DMS79 treated with DMSO at 0.1 percent for 48 hours (cell line): Measurements from ENCODE around the gene TRIM24.
"Not testable (repeated sequence)": the region's sequence is repeated elsewhere in the genome, so short reads cannot be mapped to it uniquely, and the experiment has no call there.

Source experiments
- DNase-seq: peaks from one replicate; lab custom pipeline; 2025; lab: John Stamatoyannopoulos, UW

Gene TRIM24

DNA sequence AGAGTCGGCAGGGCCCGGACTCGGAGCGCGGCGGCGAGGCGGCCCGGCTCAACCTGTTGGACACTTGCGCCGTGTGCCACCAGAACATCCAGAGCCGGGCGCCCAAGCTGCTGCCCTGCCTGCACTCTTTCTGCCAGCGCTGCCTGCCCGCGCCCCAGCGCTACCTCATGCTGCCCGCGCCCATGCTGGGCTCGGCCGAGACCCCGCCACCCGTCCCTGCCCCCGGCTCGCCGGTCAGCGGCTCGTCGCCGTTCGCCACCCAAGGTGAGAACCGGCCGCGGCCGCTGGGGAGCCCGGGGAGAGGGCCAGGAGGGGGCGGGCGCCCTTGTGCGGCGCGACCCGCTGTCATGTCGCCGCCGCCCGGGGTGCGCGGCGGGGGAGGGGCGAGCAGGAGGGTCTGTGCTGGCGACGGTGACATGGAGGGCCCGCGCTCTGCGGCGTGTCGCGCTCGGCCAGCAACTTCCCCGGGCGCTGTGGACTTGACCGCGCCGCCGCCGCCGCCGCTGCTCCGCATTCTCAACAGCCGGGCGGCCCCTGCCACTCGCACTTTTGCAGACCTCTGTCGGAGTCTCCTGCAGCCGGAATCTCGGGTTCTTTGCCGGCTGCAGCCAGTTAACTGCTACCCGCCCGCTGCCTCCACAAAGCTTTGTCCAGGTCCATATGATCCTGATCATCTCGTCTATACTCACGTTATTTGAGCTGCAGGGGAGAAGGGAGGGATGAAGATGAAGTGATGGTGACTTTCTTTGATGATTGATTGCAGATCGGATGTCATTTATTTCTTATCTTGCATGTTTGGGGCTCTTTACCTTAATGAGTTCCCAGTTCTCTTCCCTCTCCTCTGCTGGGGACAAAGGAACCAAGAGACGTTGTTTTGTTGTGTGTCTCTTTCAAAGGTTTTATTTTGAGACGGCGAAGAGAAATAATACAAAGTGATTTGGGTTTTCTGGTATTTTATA is 869 bp downstream of the TRIM24 start:
- DNase-seq = peak; percentile 35

DNA sequence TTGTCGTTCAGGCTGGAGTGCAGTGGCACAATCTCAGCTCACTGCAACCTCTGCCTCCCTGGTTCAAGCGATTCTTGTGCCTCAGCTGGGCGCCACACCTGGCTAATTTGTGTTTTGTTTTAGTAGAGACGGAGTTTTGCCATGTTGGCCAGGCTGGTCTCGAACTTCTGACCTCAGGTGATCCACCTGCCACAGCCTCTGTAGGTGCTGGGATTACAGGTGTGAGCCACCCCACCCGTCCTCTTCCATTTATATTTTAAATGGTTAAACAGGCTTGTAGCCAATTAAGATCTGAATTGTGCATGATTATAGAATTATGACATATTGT is 3.2 kb downstream of the TRIM24 start:
- not testable (repeated sequence) for DNase-seq

DNA sequence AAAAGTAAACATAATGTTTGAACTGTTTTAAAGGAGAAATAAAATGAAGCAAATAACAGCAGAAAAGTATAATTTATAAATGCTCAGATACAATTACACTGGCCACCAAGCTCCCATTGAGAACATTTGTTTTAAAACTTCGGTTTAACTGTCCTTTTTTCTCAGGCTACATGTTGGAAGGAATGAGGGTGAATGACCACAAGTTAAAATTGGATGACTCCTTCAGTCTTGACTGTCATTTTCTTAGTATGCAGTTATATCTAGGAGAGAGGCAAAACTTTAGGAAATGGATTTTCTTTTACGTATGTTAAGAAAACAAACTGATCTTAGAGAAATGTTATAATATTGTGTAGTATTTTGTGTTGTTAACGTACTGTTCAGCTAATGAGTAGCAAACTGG is 5.0 kb downstream of the TRIM24 start:
- no peak for DNase-seq

DNA sequence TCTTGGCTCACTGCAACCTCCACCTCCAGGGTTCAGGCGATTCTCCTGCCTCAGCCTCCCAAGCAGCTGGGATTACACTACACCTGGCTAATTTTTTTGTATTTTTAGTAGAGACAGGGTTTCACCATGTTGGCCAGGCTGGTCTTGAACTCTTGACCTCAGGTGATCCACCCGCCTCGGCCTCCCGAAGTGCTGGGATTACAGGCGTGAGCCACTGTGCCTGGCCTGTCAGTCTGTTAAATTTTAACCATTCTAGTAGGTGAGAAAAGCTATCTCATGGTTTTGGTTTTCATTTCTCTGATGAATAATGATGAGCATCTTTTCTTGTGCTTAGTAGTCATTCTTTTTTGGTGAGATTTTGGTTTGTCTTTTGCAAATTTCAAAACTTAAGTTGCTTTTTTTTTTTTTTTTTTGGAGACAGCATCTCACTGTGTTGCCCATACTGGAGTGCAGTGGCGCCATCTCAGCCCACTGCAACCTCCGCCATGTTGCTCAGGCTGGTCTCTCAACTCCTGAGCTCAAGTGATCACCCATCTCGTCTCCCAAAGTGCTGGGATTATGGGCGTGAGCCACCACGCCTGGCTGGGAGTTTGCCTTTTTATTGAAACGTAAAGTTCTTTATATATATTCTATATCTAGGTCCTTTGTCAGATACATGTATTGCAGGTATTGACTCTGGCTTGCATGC is 6.2 kb downstream of the TRIM24 start:
- DNase-seq = not testable (repeated sequence)

DNA sequence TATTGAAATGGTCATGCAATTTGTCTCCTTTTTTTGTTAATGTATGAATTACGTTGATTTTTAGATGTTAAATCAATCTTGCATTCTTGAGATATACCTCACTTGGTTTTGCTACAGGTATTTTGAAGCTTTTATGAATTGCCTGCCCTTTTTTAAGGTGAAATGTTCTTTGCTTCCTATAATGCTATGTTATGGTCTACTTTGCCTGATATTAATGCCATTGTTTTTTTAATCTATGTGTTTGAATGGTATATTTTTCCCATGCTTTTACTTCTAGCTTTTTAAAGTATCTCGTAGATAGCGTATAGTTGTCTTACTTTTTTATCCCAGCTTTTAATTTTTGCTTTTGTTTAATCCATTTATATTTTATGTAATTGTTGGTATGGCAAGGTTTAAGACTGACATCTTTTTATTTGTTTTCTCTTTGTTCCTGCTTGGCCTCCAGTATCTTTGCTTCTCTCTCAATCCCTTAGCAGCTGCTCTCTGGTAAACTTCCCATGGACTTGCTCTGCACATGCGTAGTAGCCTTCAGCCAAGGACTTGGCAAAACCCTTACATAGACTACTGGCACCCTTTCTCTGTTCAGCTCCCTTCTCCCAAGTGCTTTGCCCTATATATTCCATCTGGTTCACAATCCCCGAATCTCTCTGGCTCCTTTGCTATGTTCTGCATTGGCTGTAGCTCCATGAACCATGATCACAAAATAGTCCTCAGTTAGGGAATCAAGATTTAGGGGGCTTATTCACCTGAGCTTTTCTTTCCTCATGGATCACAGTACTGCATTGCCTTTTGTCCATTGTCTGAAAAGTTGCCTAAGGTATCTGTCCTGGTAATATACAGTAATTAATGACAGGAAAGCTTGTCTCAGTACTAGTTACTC is 8.4 kb downstream of the TRIM24 start:
- no peak for DNase-seq

DNA sequence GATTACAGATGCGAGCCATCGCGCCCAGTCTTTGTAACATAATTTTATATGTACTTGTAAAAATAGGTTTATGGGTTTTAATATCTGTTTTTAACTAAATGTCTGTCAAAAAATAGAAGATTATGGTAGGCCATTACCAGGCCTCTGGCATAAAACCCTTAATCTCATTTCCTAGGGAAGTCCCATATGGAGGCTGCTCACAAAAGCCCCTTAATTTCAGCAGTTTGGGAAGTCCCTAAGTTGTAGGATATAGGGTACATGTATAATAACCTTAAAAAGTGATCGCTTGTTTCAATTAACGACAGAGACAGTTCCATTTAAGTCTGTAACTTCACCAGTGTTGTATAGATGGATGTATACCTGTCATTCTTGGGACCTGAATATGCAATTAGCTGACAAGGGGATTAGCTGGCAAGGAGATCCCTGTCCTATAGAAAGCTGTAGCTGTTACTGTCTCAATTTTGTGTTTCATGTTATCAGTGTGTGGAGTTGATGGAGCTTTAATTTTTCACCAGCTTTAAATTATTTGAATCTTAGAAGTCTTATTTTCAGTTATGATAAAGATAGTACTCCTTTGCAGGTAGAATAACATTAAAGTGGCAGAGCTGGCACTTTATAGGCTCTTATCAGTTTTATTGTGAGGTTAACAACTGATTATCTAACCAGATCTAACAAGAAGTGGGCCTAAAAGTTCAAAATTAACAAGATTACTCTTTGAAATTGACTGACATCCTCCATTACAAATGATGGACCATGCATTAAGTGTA is 10.5 kb downstream of the TRIM24 start:
- DNase-seq = no peak

DNA sequence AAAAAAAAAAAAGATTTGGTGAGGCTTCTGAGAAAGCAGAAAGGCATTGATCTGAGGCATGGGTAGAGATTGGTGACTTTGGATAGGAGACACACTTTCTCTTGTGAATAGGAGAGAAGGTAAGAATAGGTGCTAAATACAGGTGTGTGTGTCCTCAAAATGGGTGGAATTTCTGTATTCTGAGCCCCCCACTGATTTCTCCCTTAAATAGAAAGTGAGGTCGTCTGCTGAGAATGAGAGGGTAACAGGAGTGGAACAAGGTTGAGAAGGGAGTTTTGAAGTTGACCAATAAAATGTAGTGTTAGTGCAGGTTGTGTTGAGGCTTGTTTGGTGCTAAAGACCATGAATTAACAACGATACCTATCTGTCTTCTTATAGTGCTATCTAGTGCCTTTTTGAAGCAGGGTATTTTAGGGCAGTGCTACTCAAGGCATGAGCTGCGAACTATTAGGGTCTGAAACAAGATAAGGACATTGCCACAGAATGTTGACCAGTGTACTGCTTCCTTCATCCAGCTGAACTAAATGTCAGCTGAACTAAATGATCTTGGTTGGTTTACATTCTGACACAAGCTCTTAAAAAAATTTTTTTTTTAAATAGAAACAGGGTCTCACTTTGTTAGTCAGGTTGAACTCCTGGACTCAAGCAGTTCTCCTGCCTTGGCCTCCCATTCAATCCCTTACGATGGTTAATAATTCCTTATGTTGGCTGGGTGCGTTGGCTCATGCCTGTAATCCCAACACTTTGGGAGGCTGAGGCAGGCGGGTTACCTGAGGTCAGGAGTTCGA is 12.4 kb downstream of the TRIM24 start:
- no peak for DNase-seq

DNA sequence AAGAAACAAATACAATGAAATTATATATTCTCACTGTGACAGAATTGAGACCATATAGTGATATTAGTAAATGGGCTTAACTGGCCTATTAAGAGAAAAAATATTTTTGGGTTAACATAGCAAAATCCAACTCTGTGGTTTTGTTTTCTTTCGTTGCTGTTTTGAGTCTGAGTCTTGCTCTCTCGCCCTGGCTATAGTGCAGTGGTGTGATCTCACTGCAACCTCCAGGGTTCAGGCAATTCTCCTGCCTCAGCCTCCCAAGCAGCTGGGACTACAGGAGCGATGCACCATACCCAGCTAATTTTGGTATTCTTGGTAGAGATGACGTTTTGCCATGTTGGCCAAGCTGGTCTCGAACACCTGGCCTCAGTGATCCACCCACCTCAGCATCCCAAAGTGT is 15.3 kb downstream of the TRIM24 start:
- DNase-seq = no peak

DNA sequence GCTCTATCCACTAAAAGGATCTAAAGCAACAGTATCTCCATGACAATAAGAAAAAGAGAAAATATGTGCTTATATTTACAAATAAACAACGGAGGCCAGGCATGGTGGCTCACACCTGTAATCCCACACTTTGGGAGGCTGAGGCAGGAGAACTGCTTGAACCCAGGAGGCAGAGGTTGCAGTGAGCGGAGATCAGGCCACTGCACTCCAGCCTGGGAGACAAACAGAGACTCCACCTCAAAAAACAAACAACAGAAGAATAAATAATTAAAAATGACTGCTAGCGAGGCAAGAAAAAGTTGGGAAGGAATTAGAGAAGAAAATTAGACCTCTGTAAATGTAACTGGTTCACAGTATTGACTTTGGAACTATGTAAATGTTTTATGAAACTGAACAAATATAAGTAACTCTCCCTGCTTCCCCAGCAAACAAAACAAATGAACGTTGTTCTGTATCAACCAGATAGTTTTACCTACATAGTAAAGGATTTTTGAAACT is 17.1 kb downstream of the TRIM24 start:
- DNase-seq = no peak

DNA sequence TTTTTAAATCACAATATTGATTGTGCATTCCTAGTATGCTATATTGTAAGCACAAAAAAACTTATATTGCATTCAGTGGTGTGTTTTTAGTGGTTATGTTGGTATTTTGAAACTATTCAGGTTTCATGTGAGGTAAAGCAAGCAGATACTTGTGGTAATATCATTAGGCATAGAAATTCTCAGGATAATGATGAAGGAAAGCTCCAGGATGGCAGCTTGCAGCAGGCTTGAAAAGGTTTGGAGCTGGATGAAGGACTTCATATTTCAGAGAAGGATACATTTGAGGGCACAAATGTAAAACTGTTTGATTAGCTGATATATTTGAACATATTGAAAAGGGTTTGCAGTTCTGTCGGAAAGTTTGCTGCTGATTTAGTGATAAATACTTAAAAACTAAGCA is 17.5 kb downstream of the TRIM24 start:
- no peak for DNase-seq

DNA sequence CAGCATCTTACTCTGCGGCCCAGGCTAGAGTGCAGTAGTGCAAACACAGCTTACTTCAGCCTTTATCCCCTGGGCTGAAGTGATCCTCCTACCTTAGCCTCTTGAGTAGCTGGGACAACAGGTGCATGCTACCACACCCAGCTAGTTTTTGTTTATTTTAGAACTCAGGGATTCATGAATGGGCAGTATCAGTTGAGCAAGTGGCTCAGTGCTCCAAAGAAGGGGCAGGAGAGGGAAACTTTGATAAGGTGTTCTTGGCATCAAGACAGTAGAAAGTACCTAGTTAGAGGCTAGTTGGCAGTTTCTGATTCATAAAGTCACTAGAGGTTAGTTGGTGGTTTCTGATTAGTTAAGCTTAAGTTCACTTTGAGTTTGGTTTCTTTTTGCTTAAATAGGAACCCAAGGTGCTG is 18.4 kb downstream of the TRIM24 start:
- DNase-seq = peak; percentile 89

DNA sequence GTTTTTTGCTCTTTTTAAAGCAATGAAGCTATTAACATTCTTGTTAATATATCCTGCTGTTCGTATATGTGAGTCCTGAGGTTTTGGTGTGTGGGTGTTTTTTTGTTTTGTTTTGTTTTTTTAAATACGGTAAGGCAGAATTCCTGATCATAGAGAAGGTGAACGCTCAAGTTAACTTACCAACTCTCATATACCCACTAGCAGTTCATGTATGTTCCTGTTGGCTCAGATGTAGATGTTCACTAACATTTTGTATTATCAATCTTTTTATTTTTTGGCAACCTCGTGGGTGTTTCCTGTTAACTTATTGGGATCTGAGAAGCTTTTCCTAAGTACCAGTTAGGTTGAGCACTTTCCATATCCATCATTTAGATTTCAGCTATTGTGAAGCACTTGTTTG is 20.5 kb downstream of the TRIM24 start:
- DNase-seq = no peak

DNA sequence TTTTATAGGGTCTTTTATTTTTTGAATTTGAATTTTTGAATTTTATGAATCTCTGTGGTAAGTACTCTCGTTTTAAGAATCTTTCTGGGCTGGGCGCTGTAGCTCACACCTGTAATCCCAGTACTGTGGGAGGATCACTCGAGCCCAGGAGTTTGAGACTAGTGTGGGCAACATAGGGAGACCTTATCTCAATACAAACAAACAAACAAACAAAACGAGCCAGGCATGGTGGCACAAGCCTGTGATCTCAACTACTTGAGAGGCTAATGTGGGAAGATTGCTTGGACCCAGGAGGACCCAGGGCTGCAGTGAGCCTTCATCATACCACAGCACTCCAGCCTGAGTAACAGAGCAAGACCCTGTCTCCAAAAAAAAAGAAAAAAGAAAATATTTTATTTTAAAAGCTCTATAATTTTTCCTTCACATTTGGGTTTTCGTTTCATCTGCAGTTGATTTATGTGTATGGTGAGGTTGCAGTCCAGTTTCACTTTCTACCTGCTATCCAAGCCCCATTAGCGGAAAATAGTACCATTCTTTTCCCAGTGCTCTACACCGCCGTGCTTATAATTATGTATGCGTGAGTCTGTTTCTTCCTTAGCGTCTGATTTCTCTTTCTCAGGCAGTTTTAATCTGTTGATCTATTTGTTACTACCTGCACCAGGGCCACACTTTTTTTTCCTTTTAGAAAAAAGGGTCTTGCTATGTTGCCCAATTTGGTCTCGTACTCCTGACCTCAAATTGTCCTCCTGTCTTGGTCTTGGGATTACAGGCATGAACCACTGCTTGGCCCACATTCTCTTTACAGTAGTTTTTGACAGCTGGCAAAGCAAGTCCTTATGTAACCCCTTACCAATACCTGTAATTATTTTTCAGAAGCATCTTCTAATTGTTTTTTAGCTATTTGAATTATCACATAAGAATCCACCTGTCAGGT is 21.7 kb downstream of the TRIM24 start:
- no peak for DNase-seq

DNA sequence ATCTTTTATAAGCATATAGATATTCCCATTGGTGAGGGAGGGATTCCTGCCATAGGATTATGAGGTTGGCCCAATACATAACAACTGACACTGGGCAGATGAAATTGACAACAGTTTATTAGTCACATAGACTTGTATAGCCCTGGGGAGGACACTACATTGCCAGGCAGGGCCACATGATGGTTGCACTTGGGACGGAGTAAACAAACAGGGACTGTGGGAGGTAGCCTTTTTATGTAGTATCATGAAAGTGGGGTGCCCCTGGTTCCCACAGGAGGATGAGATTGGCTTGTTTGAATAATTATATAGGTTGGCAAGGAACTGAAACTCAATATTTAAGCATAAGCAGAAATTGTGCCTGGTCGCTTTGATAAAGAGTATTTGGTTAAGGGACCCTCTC is 23.5 kb downstream of the TRIM24 start:
- DNase-seq = no peak

DNA sequence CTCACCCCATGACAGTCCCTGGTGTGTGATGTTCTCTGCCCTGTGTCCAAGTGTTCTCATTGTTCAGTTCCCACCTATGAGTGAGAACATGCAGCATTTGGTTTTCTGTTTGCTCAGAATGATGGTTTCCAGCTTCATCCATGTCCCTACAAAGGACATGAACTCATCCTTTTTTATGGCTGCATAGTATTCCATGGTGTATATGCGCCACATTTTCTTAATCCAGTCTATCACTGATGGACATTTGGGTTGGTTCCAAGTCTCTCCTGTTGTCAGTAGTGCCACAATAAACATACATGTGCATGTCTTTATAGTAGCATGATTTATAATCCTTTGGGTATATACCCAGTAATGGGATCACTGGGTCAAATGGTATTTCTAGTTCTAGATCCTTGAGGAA is 25.4 kb downstream of the TRIM24 start:
- not testable (repeated sequence) for DNase-seq

DNA sequence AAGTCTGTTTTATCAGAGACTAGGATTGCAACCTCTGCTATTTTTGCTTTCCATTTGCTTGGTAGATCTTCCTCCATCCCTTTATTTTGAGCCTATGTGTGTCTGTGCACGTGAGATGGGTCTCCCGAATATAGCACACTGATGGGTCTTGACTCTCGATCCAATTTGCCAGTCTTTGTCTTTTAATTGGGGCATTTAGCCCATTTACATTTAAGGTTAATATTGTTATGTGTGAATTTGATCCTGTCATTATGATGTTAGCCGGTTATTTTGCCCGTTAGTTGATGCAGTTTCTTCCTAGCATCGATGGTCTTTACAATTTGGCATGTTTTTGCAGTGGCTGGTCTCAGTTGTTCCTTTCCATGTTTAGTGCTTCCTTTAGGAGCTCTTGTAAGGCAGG is 29.1 kb downstream of the TRIM24 start:
- DNase-seq = not testable (repeated sequence)

DNA sequence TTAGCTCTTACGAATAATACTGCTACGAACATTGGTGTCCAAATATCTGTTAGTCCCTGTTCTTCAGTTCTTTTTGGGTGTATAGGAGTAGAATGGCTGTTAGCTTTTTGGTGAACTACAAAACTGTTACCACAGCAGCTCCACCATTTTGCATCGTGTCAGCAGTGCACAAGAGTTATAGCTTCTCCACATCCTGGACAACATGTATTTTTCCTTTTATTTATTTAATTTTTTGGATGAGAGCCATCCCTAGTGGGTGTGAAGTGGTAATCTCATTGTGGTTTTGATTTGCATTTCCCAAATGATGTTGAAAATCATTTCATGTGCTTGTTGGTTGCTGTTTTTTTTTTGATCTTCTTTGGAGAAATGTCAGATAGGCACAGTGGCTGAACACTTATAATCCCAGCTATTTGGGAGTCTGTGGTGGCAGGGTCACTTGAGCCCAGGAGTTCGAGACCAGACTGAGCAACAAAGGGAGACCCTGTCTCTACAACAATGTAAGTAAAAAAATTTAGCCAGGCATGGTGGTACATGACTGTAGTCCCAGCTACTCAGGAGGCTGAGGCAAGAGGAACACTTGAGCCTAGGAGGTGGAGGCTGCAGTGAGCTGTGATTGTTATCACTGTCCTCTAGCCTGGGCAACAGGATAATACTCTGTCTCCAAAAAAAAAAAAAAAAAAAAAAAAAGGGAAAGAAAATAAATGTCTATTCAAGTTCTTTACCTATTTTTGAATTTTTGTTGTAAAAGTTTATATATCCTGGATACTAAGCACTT is 31.7 kb downstream of the TRIM24 start:
- DNase-seq = no peak

DNA sequence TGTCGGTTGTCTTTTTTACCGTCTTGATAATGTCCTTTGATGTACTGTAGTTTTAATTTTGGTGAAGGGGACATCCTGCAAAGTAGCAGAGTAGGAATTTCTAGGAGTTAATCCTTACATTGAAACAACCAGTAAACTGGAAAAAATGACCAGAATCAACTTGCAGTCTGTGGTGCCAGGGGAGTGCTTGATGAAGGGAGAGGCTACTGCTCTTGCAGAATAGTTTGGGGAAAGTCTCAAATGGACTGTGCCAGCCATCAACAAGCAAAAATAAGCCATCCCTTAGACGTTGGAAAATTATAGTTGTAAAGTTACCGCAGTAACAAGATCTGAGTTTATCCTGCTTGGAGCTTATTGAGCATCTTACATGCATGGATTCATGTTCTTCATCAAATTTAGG is 32.4 kb downstream of the TRIM24 start:
- no peak for DNase-seq

DNA sequence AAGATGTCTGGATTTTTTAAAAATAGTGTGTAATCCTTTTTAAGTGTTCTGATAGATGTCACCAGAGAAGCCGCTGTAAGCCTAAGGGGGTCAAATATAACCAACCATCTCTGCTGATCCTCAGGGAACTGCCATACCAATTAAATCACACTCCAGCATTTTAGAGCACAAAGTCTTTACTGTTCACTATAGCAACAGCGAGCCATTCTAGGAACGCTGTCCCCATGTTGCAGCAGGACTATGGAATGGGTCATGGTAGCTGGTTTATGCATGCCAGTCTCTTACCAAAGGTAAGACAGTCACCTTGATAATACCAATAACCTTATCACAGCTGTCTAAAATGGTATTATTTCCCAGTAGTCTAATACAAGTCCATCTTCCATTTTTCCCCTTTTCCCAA is 33.5 kb downstream of the TRIM24 start:
- DNase-seq = no peak
